OCI-LY3 (cell line): Measurements from ENCODE around the gene HTATSF1.

Experiments used
- EZH2phosphoT487 ChIP-seq: fragments of 200-600 bp; shearing (Covaris generic); IDR thresholded peaks from 2 replicates; pipeline ENCODE4 v1.6.1; 2018; ENCODE audit warnings: antibody characterized with exemption, mixed run types, low read depth
- TF ChIP-seq, protein P1 (sequence below): fragments of 200-600, 300-600 bp; sonication (generic); IDR thresholded peaks from 2 replicates; pipeline ENCODE4 v1.5.1; 2014; ENCODE audit warnings: antibody characterized with exemption, low read length, low read depth

DNA sequence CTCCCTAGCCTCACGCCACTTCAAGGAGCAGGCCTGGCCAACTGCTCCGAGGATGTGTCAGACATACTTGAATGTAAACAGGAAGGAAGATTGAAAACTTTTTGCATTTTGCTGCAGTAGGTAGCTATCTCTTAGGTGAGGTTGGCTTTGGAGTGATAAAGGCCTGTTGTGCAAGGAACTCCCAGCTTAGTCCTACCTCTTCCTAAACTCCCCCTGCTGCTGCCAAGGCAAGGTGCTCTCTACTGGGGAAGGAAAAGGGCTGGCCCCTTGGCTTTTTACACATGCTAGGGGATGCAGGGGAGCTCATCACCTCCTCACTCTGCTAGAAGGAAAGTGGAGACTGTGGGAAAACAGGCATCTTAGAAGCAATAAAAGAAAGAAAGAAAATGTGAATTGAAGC, 20.4 kb upstream of the HTATSF1 start:
- TF ChIP-seq, protein P1, sequence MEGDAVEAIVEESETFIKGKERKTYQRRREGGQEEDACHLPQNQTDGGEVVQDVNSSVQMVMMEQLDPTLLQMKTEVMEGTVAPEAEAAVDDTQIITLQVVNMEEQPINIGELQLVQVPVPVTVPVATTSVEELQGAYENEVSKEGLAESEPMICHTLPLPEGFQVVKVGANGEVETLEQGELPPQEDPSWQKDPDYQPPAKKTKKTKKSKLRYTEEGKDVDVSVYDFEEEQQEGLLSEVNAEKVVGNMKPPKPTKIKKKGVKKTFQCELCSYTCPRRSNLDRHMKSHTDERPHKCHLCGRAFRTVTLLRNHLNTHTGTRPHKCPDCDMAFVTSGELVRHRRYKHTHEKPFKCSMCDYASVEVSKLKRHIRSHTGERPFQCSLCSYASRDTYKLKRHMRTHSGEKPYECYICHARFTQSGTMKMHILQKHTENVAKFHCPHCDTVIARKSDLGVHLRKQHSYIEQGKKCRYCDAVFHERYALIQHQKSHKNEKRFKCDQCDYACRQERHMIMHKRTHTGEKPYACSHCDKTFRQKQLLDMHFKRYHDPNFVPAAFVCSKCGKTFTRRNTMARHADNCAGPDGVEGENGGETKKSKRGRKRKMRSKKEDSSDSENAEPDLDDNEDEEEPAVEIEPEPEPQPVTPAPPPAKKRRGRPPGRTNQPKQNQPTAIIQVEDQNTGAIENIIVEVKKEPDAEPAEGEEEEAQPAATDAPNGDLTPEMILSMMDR = no peak
- no peak for TF ChIP-seq EZH2phosphoT487
